ENCODE data around the gene NFKBIE.
A peak's percentile ranks its signal among the peaks of the same experiment; 100 is the strongest.

The NFKBIE gene

GRCh38 chr6:44225579-44226325 lies 39.6 kb downstream of the NFKBIE start:
- no peak for DNase-seq (ENCODE audit: low read depth)

GRCh38 chr6:44224965-44225305 lies 40.4 kb downstream of the NFKBIE start:
- no peak for DNase-seq (ENCODE audit: low read depth)

- DNase-seq (ENCODE audit: low read depth): no peak
Measured at GRCh38 chr6:44224029-44224964, 41.1 kb downstream of the NFKBIE start.

GRCh38 chr6:44223319-44224028 lies 41.9 kb downstream of the NFKBIE start, which contains the start of gene SLC29A1:
Gene SLC29A1, plus strand, starts transcription at chr6:44223595. Its CDS starts 3,719 bp downstream, at chr6:44227314.
- DNase-seq (ENCODE audit: low read depth): peak; percentile 69

- no peak for DNase-seq (ENCODE audit: low read depth)
Measured at GRCh38 chr6:44222486-44223318, 42.6 kb downstream of the NFKBIE start.

- DNase-seq (ENCODE audit: low read depth): no peak
Measured at GRCh38 chr6:44221961-44222335, 43.4 kb downstream of the NFKBIE start.

GRCh38 chr6:44221291-44221960 lies 43.9 kb downstream of the NFKBIE start:
- DNase-seq (ENCODE audit: low read depth): peak; percentile 64

- DNase-seq (ENCODE audit: low read depth): no peak
Measured at GRCh38 chr6:44220913-44221290, 44.4 kb downstream of the NFKBIE start.

GRCh38 chr6:44219815-44220784 lies 45.3 kb downstream of the NFKBIE start:
- no peak for DNase-seq (ENCODE audit: low read depth)

GRCh38 chr6:44219053-44219814 lies 46.1 kb downstream of the NFKBIE start:
- DNase-seq (ENCODE audit: low read depth): peak; percentile 72

- DNase-seq (ENCODE audit: low read depth): no peak
Measured at GRCh38 chr6:44217332-44218143, 47.8 kb downstream of the NFKBIE start.

- DNase-seq (ENCODE audit: low read depth): no peak
Measured at GRCh38 chr6:44216677-44217331, 48.5 kb downstream of the NFKBIE start, which contains the start of gene MYMX. Gene MYMX, plus strand, starts transcription at chr6:44216926. Its CDS starts 546 bp downstream, at chr6:44217472.

- DNase-seq (ENCODE audit: low read depth): no peak
Measured at GRCh38 chr6:44214307-44214706, 51.0 kb downstream of the NFKBIE start.

- DNase-seq (ENCODE audit: low read depth): no peak
Measured at GRCh38 chr6:44211284-44211683, 54.1 kb downstream of the NFKBIE start.

Data from CMK (cell line).